MM.1S (cell line): Measurements from ENCODE around the gene DDAH1.

Source experiments
- CTCF ChIP-seq: fragments of 300-600 bp; sonication (generic); IDR thresholded peaks from 2 replicates; pipeline ENCODE4 v1.5.1; 2016; ENCODE audit warnings: antibody characterized with exemption, low read length, mixed read lengths
- EZH2 ChIP-seq: fragments of 300-600 bp; sonication (generic); optimal IDR thresholded peaks from 2 replicates; pipeline ENCODE3; 2017; ENCODE audit warnings: low read depth, mild to moderate bottlenecking, antibody characterized with exemption, low read length, mixed read lengths
- EZH2phosphoT487 ChIP-seq: fragments of 300-600 bp; sonication (generic); IDR thresholded peaks from 2 replicates; pipeline ENCODE4 v1.6.1; 2018; ENCODE audit warnings: antibody characterized with exemption, low read length

- TF ChIP-seq CTCF (no peak), EZH2 (no peak), EZH2phosphoT487 (no peak)
These were observed 26.6 kb downstream of the DDAH1 start for GRCh38 chr1:85438353-85438752.
